SK-N-SH (cell line): Measurements from ENCODE around the gene BRMS1.

Experiments used
- CHD2 ChIP-seq: fragments of 150-350 bp; IDR thresholded peaks from 2 replicates; pipeline ENCODE4 v1.6.1; 2018; ENCODE audit warnings: low read length; ENCODE audit not compliant: partially characterized antibody
- EZH2phosphoT487 ChIP-seq: fragments of 200-600 bp; sonication (generic); IDR thresholded peaks from 2 replicates; pipeline ENCODE4 v1.6.1; 2017; ENCODE audit warnings: low read depth, mixed run types, mild to moderate bottlenecking, antibody characterized with exemption, moderate library complexity, borderline replicate concordance
- MEF2A ChIP-seq: IDR thresholded peaks from 2 replicates; pipeline ENCODE4 v1.4.0; 2012; ENCODE audit warnings: low read depth, borderline replicate concordance
- PBX3 ChIP-seq: IDR thresholded peaks from 2 replicates; pipeline ENCODE4; 2012
- POLR2AphosphoS5 ChIP-seq: IDR thresholded peaks from 2 replicates; pipeline ENCODE4 v1.6.1; 2012; ENCODE audit warnings: low read depth, low read length
- RCOR1 ChIP-seq: fragments of 150-350 bp; IDR thresholded peaks from 2 replicates; pipeline ENCODE4 v1.6.1; 2017; ENCODE audit warnings: antibody characterized with exemption, low read length
- SMC3 ChIP-seq: IDR thresholded peaks from 2 replicates; pipeline ENCODE4 v1.6.1; 2012; ENCODE audit warnings: low read depth, low read length, improper control_type of control experiment
- TCF12 ChIP-seq: IDR thresholded peaks from 2 replicates; pipeline ENCODE4 v1.4.0; 2012
- TEAD4 ChIP-seq: IDR thresholded peaks from 2 replicates; pipeline ENCODE4 v1.4.0; 2012; ENCODE audit warnings: mild to moderate bottlenecking, borderline replicate concordance; ENCODE audit not compliant: insufficient read depth
- USF1 ChIP-seq: IDR thresholded peaks from 2 replicates; pipeline ENCODE4 v1.4.0; 2012; ENCODE audit warnings: low read depth, borderline replicate concordance
- TF ChIP-seq, protein P1 (sequence below): fragments of 200-600 bp; sonication (generic); IDR thresholded peaks from 2 replicates; pipeline ENCODE4 v1.6.1; 2017; ENCODE audit warnings: antibody characterized with exemption, mild to moderate bottlenecking, moderate library complexity
- TF ChIP-seq, protein P2 (sequence below): IDR thresholded peaks from 2 replicates; pipeline ENCODE4 v1.4.0; 2012; ENCODE audit warnings: low read depth, borderline replicate concordance
- TF ChIP-seq, protein P3 (sequence below): IDR thresholded peaks from 2 replicates; pipeline ENCODE4 v1.6.1; 2012; ENCODE audit warnings: mild to moderate bottlenecking, low read depth, low read length, moderate library complexity
- TF ChIP-seq, protein P4 (sequence below): fragments of 150-350 bp; IDR thresholded peaks from 2 replicates; pipeline ENCODE4 v1.6.1; 2016; ENCODE audit warnings: mild to moderate bottlenecking, low read depth, low read length

- TF ChIP-seq, protein P1, sequence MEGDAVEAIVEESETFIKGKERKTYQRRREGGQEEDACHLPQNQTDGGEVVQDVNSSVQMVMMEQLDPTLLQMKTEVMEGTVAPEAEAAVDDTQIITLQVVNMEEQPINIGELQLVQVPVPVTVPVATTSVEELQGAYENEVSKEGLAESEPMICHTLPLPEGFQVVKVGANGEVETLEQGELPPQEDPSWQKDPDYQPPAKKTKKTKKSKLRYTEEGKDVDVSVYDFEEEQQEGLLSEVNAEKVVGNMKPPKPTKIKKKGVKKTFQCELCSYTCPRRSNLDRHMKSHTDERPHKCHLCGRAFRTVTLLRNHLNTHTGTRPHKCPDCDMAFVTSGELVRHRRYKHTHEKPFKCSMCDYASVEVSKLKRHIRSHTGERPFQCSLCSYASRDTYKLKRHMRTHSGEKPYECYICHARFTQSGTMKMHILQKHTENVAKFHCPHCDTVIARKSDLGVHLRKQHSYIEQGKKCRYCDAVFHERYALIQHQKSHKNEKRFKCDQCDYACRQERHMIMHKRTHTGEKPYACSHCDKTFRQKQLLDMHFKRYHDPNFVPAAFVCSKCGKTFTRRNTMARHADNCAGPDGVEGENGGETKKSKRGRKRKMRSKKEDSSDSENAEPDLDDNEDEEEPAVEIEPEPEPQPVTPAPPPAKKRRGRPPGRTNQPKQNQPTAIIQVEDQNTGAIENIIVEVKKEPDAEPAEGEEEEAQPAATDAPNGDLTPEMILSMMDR: no peak
- TF ChIP-seq MEF2A (no peak), SMC3 (no peak), USF1 (no peak), PBX3 (peak; percentile 12; the same call in 1 of the 2 replicates), POLR2AphosphoS5 (peak; percentile 93), CHD2 (peak; percentile 59), RCOR1 (no peak), TEAD4 (0 out of 2 replicates have a peak, but pooled peaks have one; percentile 9), EZH2phosphoT487 (no peak), TCF12 (no peak)
- TF ChIP-seq, protein P2, sequence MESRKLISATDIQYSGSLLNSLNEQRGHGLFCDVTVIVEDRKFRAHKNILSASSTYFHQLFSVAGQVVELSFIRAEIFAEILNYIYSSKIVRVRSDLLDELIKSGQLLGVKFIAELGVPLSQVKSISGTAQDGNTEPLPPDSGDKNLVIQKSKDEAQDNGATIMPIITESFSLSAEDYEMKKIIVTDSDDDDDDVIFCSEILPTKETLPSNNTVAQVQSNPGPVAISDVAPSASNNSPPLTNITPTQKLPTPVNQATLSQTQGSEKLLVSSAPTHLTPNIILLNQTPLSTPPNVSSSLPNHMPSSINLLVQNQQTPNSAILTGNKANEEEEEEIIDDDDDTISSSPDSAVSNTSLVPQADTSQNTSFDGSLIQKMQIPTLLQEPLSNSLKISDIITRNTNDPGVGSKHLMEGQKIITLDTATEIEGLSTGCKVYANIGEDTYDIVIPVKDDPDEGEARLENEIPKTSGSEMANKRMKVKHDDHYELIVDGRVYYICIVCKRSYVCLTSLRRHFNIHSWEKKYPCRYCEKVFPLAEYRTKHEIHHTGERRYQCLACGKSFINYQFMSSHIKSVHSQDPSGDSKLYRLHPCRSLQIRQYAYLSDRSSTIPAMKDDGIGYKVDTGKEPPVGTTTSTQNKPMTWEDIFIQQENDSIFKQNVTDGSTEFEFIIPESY: no peak
- TF ChIP-seq, protein P3, sequence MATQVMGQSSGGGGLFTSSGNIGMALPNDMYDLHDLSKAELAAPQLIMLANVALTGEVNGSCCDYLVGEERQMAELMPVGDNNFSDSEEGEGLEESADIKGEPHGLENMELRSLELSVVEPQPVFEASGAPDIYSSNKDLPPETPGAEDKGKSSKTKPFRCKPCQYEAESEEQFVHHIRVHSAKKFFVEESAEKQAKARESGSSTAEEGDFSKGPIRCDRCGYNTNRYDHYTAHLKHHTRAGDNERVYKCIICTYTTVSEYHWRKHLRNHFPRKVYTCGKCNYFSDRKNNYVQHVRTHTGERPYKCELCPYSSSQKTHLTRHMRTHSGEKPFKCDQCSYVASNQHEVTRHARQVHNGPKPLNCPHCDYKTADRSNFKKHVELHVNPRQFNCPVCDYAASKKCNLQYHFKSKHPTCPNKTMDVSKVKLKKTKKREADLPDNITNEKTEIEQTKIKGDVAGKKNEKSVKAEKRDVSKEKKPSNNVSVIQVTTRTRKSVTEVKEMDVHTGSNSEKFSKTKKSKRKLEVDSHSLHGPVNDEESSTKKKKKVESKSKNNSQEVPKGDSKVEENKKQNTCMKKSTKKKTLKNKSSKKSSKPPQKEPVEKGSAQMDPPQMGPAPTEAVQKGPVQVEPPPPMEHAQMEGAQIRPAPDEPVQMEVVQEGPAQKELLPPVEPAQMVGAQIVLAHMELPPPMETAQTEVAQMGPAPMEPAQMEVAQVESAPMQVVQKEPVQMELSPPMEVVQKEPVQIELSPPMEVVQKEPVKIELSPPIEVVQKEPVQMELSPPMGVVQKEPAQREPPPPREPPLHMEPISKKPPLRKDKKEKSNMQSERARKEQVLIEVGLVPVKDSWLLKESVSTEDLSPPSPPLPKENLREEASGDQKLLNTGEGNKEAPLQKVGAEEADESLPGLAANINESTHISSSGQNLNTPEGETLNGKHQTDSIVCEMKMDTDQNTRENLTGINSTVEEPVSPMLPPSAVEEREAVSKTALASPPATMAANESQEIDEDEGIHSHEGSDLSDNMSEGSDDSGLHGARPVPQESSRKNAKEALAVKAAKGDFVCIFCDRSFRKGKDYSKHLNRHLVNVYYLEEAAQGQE: peak; percentile 64; the same call in 1 of the 2 replicates
- TF ChIP-seq, protein P4, sequence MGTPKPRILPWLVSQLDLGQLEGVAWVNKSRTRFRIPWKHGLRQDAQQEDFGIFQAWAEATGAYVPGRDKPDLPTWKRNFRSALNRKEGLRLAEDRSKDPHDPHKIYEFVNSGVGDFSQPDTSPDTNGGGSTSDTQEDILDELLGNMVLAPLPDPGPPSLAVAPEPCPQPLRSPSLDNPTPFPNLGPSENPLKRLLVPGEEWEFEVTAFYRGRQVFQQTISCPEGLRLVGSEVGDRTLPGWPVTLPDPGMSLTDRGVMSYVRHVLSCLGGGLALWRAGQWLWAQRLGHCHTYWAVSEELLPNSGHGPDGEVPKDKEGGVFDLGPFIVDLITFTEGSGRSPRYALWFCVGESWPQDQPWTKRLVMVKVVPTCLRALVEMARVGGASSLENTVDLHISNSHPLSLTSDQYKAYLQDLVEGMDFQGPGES: peak; percentile 21; the same call in 1 of the 2 replicates
Measured at GRCh38 chr11:66344550-66345315, at the start of gene BRMS1.
